ENCODE measurements around the gene IER3. TPM values are rescaled to one million over a fixed set of nuclear protein-coding genes. Genes with fewer than 3 reads are reported as not detected.
A peak's percentile ranks its signal among the peaks of the same experiment; 100 is the strongest.

Gene IER3
- total and polyA plus RNA-seq, 2 of the 13 experiments (the other 11 are each of a cell fraction or from before 2014, with no cell fraction given) = 51.1 to 131 TPM

GRCh38 chr6:30742316-30743098 is 1.8 kb downstream of the IER3 start, which contains the start of gene FLOT1 (continued):
- peak; percentile 96 for TF ChIP-seq ZNF687 (CRISPR knock-in tag; IDR thresholded peaks at IDR 0.05)
- peak; percentile 45 for TF ChIP-seq RFXANK (CRISPR knock-in tag; IDR thresholded peaks at IDR 0.05)
- peak; percentile 54; the same call in 1 of the 2 replicates for TF ChIP-seq ZNF101 (CRISPR knock-in tag; IDR thresholded peaks at IDR 0.05; ENCODE audit: borderline replicate concordance, low read depth)
- peak; percentile 27; the same call in 1 of the 2 replicates for TF ChIP-seq ZNF33B (CRISPR knock-in tag; IDR thresholded peaks at IDR 0.05)
- peak; percentile 78 for TF ChIP-seq DRAP1 (CRISPR knock-in tag; IDR thresholded peaks at IDR 0.05)
- no peak for TF ChIP-seq GABPA (IDR thresholded peaks at IDR 0.05; ENCODE audit: low read depth, low read length)
- TF ChIP-seq GABPA (CRISPR knock-in tag; IDR thresholded peaks at IDR 0.05; ENCODE audit: low read depth) = no peak
- TF ChIP-seq TFDP2 (CRISPR knock-in tag; IDR thresholded peaks at IDR 0.05) = no peak; the same call in 1 of the 2 replicates
- peak; percentile 61; the same call in 1 of the 2 replicates for TF ChIP-seq RERE (CRISPR knock-in tag; IDR thresholded peaks at IDR 0.05; ENCODE audit: low read depth)
- peak; percentile 98 for TF ChIP-seq ZC3H4 (CRISPR knock-in tag; IDR thresholded peaks at IDR 0.05; ENCODE audit: borderline replicate concordance)
- TF ChIP-seq ZNF556 (CRISPR knock-in tag; IDR thresholded peaks at IDR 0.05; ENCODE audit: borderline replicate concordance) = 0 out of 2 replicates have a peak, but pooled peaks have one; percentile 57
- TF ChIP-seq ZNF782 (CRISPR knock-in tag; IDR thresholded peaks at IDR 0.05; ENCODE audit: borderline replicate concordance) = peak; percentile 81
- no peak for TF ChIP-seq ZNF597 (CRISPR knock-in tag; IDR thresholded peaks at IDR 0.05)
- TF ChIP-seq ZNF614 (CRISPR knock-in tag; IDR thresholded peaks at IDR 0.05; ENCODE audit: borderline replicate concordance) = peak; percentile 88
- no peak for TF ChIP-seq KDM1A (CRISPR knock-in tag; IDR thresholded peaks at IDR 0.05)
- TF ChIP-seq ZNF3 (CRISPR knock-in tag; IDR thresholded peaks at IDR 0.05) = no peak; the same call in 1 of the 2 replicates
- TF ChIP-seq ZNF567 (CRISPR knock-in tag; IDR thresholded peaks at IDR 0.05; ENCODE audit: borderline replicate concordance) = peak; percentile 98
